ENCODE measurements around the gene SMIM29. TPM values are rescaled to one million over a fixed set of nuclear protein-coding genes. Genes with fewer than 3 reads are reported as not detected.
"Not testable (repeated sequence)": the region's sequence is repeated elsewhere in the genome, so short reads cannot be mapped to it uniquely, and the experiment has no call there.

Gene SMIM29
- total RNA-seq, 1 donor from 2014 or later: 33.2 TPM

DNA sequence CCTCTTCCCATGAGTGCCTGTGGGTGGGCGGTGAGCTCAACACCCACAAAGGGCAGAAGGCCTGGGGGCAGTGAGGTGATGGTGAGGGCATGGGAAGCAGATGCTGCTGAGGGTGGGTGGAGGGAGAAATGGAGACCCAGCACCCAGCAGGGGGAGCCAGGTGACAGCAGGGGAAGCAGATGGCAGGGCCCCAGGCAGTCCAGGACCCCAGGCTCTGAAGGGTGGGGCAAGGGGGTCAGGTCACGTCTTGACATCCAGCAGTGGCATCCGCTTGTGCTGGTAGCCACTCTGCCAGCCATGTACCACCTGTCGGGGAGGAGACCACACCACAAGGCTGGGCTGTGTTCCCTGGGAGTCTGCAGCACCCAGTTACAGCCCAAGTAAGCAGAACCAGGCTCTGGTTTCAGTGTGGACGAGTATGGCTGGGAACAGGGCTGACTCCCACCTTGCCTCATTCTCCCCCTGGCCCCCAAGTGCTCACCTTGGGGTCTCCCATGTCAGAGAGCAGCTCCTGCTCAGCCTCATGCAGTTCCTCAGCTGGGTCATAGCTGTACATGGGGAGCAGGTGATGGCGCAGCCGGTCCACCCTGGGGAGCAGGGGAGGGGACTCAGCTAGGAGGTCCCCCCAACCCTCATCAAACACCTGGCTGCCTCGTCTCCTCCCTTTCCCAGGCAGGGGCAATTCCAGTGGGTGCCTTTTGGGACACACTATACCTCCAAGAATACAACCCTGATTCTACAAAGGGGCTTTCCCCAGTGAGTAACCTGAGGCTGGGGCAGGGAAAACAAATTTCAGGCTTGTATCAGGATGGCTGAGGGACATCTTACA is 2.0 kb downstream of the SMIM29 start:
- no peak overlapping the region for H3K4me3 ChIP-seq (ENCODE audit: low read depth, low read length)
- H3K27me3 ChIP-seq (ENCODE audit: control insufficient read depth, insufficient read depth, low read length): no peaks in the 10 kb centered on the region
- TF ChIP-seq, protein P1, sequence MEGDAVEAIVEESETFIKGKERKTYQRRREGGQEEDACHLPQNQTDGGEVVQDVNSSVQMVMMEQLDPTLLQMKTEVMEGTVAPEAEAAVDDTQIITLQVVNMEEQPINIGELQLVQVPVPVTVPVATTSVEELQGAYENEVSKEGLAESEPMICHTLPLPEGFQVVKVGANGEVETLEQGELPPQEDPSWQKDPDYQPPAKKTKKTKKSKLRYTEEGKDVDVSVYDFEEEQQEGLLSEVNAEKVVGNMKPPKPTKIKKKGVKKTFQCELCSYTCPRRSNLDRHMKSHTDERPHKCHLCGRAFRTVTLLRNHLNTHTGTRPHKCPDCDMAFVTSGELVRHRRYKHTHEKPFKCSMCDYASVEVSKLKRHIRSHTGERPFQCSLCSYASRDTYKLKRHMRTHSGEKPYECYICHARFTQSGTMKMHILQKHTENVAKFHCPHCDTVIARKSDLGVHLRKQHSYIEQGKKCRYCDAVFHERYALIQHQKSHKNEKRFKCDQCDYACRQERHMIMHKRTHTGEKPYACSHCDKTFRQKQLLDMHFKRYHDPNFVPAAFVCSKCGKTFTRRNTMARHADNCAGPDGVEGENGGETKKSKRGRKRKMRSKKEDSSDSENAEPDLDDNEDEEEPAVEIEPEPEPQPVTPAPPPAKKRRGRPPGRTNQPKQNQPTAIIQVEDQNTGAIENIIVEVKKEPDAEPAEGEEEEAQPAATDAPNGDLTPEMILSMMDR (IDR thresholded peaks at IDR 0.05; ENCODE audit: insufficient read depth, low read length, poor library complexity, severe bottlenecking): peak; percentile 73
- peaks cover 1% of the 10 kb centered on the region for H3K36me3 ChIP-seq (ENCODE audit: control insufficient read depth, insufficient read depth, low read length)
- DNase-seq (ENCODE audit: low read depth): no peak

- no peak for DNase-seq (ENCODE audit: low read depth)
- Histone ChIP-seq H3K36me3 (ENCODE audit: control insufficient read depth, insufficient read depth, low read length) (peaks cover 4% of the 10 kb centered on the region), H3K27me3 (ENCODE audit: control insufficient read depth, insufficient read depth, low read length) (no peaks in the 10 kb centered on the region), H3K4me3 (ENCODE audit: low read depth, low read length) (no peak overlapping the region)
- TF ChIP-seq, protein P1 (IDR thresholded peaks at IDR 0.05; ENCODE audit: insufficient read depth, low read length, poor library complexity, severe bottlenecking): no peak
Measured at GRCh38 chr6:34246249-34246562, 2.6 kb downstream of the SMIM29 start.

DNA sequence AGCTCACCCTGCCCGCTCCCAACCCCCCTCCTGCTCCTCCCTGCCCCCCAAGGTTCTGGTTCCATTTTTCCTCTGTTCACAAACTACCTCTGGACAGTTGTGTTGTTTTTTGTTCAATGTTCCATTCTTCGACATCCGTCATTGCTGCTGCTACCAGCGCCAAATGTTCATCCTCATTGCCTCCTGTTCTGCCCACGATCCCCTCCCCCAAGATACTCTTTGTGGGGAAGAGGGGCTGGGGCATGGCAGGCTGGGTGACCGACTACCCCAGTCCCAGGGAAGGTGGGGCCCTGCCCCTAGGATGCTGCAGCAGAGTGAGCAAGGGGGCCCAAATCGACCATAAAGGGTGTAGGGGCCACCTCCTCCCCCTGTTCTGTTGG is 3.1 kb downstream of the SMIM29 start:
- not testable (repeated sequence) for H3K36me3 ChIP-seq (ENCODE audit: control insufficient read depth, insufficient read depth, low read length)

GRCh38 chr6:34245032-34245760 is 3.6 kb downstream of the SMIM29 start:
- H3K4me3 ChIP-seq (ENCODE audit: low read depth, low read length); DNase-seq (ENCODE audit: low read depth); H3K27me3 ChIP-seq (ENCODE audit: control insufficient read depth, insufficient read depth, low read length); H3K36me3 ChIP-seq (ENCODE audit: control insufficient read depth, insufficient read depth, low read length): not testable (repeated sequence)

More for the DNA sequence above, 3.1 kb downstream of the SMIM29 start:
- not testable (repeated sequence) for DNase-seq (ENCODE audit: low read depth); H3K4me3 ChIP-seq (ENCODE audit: low read depth, low read length); H3K27me3 ChIP-seq (ENCODE audit: control insufficient read depth, insufficient read depth, low read length)

DNA sequence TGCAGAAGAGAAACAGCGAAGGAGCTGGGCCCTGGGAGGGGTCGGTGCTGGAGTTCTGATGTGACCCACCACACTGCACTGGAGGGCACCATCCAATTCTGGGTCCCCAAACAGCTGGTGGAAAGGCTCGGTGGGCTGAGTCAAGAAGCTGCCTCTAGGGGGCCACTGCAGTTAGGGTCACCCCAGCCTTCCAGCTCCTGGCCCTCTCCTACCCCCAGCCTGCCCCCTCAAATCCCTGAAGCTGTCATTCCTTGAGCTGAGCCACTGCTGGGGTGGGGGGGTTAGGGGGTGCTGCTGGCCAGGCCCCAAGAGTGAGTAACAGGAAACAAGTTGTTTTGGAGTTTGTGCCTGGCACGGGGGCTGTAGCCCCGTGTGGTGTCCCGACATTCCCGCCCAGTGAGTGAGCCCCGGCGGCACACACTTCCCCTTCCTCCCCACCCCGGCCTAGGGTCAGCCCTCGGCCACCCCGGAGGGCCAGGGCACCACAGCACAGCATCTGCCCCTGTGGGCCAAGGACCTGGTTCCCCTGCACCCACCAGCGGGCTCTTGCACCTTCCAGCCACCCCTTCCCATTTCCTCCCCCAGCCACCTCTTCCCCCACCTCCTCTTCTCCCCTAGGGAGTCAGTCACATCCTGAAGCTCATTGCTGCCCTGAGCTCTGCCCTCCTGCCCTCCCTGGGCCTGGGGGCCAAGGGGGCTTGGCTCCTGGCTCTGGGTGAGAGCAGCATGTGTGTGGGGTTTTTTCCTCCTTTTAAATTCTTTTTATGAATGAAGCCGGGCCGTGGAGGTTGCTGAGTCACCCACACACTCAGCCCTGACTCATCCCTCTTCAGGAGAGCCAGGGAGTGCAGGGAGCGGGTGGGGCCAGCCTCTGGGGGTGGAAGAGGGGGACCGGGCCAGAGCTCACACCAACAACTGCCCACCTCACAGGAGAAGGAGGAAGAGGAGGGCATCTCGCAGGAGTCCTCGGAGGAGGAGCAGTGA is 4.6 kb downstream of the SMIM29 start:
- peaks cover 5% of the 10 kb centered on the region for H3K36me3 ChIP-seq (ENCODE audit: control insufficient read depth, insufficient read depth, low read length)
- TF ChIP-seq, protein P1 (IDR thresholded peaks at IDR 0.05; ENCODE audit: insufficient read depth, low read length, poor library complexity, severe bottlenecking): peak; percentile 62

DNA sequence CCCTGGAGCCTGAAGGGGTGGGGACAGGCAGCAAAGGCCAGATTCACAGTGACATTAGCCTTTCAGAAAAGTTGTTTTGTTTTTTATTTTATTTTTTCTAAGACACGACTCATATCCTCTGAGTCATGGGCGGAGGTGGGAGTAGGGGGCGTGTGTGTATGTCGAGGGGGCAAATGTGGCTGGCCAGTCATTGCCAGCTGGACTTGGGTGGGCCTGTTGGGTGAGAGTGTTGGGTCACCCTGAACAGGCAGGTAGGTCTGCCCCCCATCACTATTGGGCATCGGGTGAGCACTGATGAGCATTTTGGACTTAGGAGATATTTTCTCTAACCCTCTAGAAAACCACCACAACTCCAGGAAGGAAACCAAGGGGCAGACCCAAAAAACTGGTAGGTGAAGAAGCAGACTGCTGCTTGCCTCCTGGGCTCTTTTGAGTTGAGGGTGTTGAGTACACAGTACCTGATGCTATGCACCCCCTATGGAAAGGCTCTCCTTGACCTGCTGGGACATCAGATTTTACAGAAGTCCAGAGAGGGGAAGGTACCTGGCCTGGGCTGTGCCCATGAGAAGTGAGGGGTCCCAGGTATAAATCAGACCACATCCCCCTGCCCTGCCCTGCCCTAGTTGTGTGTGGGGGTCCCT is 5.6 kb downstream of the SMIM29 start:
- H3K27me3 ChIP-seq (ENCODE audit: control insufficient read depth, insufficient read depth, low read length): no peaks in the 10 kb centered on the region
- H3K4me3 ChIP-seq (ENCODE audit: low read depth, low read length): no peak overlapping the region
- H3K36me3 ChIP-seq (ENCODE audit: control insufficient read depth, insufficient read depth, low read length): peaks cover 5% of the 10 kb centered on the region
- no peak for DNase-seq (ENCODE audit: low read depth)
- TF ChIP-seq, protein P1 (IDR thresholded peaks at IDR 0.05; ENCODE audit: insufficient read depth, low read length, poor library complexity, severe bottlenecking): no peak

More for the DNA sequence above, 4.6 kb downstream of the SMIM29 start:
- H3K4me3 ChIP-seq (ENCODE audit: low read depth, low read length): no peak overlapping the region
- DNase-seq (ENCODE audit: low read depth): peak; percentile 79
- H3K27me3 ChIP-seq (ENCODE audit: control insufficient read depth, insufficient read depth, low read length): no peaks in the 10 kb centered on the region

All from kidney epithelial cell (primary cell).